GM18867 (cell line): ENCODE measurements around the gene CTSS.
"Not testable (repeated sequence)": the region's sequence is repeated elsewhere in the genome, so short reads cannot be mapped to it uniquely, and the experiment has no call there.

Experiments
- ATAC-seq: cut with Tn5 transposase; IDR thresholded peaks from one replicate; pipeline ENCODE4 v1.9.1; 2021; ENCODE audit warnings: mild to moderate bottlenecking, moderate library complexity; ENCODE audit not compliant: unreplicated experiment

Gene CTSS

GRCh38 chr1:150775931-150776505 is 10.4 kb upstream of the CTSS start:
- ATAC-seq, result not testable (repeated sequence)

DNA sequence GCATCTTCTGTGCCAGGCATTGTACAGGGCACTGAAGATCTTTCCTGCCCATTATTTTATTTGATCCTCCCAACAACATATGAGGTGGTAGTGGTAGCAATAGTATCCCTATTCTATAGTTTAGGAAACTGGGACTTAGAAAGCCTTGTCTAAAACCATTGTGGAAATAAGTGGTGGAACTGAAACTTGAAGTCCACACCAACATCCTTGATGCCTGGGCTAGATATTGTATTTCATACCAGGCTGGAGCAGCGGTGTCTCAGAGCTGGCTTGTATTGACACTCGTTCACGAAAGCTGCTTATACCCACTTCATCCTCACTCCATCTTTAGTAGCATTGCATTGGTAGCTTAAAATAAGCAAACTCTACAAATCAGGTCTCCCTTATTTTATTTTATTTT is 9.7 kb upstream of the CTSS start:
- ATAC-seq, result no peak

DNA sequence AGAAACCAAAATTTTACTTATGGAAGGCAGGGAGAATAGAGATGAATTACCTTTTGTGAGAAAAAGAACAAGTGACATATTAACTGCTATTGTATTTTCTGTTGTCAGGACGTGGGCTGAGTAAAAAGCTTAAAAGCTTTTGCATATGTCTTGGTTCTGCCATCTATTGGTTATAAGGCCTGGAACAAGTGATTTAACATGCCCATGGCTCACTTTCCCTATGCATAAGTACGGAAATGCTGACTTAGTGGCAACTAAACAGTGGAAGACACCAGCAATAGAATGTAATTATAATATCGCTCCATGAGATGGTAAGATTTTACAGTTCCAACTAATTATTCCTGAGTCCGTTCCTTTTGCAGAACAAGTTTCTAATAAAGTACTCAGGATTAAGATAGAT is 6.7 kb upstream of the CTSS start:
- no peak for ATAC-seq

DNA sequence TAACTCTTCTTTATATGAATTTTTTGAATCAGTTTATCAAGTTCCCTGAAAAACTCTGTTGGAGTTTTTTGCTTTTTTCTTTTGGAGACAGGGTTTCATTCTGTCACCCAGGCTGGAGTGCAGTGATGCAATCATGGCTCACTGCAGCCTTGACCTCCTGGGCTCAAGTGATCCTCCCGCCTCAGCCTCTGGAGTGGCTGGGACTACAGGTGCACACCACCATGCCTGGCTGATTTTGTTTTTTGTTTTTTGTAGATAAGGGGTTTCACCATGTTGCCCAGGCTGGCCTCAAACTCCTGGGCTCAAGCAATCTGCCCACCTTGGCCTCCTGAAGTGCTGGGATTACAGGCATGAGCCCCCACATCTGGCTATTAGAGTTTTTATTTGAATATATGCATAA is 2.1 kb upstream of the CTSS start:
- not testable (repeated sequence) for ATAC-seq

- ATAC-seq, result peak; percentile 15
Observed at GRCh38 chr1:150765977-150766301, 361 bp upstream of the CTSS start.

DNA sequence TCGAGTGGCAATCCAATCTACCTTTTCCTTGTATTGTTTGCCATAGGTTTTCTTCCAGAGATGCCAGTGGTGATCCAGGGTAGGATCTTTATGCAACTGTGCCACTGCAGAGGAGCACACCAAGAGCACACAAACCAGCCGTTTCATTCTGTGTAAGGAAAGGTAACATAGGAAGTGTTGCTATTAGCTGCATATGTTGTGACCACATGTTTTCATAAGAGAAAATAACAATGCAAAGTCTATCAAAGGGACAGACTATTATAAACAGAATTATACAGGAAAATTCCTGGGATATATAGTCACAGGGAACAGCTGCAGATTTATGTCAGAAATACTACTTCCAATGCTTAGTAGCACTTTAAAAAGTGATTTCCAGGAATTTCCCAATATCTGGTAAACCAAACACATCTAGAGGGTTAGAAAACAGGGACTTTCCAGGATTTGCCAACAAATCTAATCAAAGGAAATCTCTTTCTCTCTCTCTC is 919 bp downstream of the CTSS start:
- ATAC-seq, result peak; percentile 44

- ATAC-seq, result no peak
Observed at GRCh38 chr1:150763018-150763417, 2.6 kb downstream of the CTSS start.

- ATAC-seq, result no peak
Observed at GRCh38 chr1:150762552-150762951, 3.0 kb downstream of the CTSS start.

GRCh38 chr1:150761801-150762200 is 3.8 kb downstream of the CTSS start:
- no peak for ATAC-seq

- ATAC-seq, result no peak
Observed at GRCh38 chr1:150760013-150760412, 5.6 kb downstream of the CTSS start.

DNA sequence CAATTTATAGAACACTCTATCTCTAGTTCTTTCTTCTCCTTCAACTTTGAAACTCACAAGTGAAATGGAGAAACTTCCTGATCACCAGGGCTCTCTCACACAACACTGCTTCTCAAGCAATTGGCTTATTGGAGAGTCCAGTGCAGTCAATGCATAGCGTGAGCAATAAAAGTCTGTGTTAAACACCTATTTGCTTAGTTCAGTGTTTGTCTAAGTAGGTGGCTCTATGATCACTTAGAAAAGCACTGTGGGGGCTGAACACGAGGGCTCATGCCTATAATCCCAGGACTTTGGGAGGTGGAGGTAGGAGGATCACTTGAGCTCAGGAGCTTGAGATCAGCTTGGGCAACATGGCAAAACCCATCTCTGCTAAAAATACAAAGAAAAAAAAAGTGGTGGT is 12.2 kb downstream of the CTSS start:
- ATAC-seq, result no peak

GRCh38 chr1:150751443-150751842 is 14.1 kb downstream of the CTSS start:
- no peak for ATAC-seq

DNA sequence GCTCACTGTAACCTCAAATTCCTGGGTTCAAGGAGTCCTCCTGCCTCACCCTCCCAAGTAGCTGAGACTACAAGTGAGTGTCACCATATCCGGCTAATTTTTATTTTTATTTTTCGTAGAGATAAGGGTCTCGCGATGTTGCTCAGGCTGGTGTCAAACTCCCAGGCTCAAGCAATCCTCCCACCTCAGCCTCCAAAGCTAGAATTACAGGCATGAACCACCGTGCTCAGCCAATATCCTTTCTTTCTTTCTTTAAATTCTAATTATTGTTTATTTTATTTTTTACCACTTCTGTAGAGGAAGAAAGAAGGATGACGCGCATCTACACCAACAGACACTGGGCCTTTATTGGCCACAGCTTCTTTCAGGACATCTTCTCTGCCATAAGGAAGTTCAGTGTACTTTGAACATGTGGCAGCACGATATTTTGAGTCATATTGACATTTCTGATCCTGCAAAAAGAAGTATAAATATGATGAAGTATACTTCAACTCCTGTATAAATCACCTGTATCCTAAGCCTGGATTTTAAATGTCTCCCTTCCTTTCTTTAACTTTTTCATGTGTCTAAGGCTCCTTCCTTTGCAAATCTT is 15.8 kb downstream of the CTSS start:
- no peak for ATAC-seq

GRCh38 chr1:150748878-150749719 is 16.5 kb downstream of the CTSS start:
- no peak for ATAC-seq

DNA sequence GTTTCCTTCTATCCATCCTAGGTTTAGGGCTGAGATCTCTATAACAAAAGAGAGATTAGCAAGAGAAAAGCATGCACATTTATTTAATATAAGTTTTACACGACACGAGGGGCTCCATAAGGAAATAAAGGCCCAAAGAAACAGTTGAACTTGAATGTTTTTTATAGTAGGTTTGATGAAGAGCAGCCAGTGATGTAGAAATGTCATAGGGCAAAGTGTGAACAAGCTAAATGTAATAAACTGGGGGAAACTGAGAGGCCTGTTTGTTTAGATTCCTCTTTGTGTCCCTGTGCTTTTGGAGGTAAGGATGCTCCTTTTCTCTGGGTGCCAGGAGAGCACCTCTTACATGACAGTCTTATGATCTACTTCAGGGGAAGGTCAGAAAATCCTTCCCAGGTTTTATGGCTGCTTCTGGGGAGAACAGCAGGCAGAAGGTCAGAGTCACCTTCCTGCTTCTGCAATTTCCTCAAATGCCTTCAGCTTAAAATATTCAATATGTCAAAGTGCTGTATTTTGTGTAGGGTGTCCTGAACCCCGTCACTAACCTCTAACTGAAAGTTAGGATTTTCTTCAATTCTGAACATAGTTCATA is 35.4 kb downstream of the CTSS start:
- no peak for ATAC-seq

- ATAC-seq, result no peak
Observed at GRCh38 chr1:150724336-150724735, 41.2 kb downstream of the CTSS start.

DNA sequence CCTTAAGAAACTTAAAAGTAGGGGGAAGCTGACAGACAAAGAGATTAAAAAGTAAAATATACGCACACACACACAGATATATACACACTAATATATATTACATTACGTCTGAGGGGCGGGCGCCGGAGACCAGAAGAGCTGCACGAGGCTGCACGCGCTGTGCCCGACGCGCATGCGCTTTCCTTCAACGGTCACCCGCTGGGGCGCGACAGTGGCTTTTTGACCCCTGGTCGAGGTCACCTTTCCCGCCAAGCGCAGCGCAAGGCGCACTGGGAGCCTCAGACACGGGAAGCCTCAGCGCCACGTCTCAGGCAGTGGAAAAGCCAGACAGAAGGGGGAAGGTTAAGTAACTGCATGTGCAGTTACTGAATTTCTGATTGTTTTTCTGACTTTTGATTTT is 44.9 kb downstream of the CTSS start, which contains the start of gene HORMAD1:
Gene HORMAD1, minus strand, starts transcription at position 193 of the 400 bp plus-strand sequence. CDS start 1,390 bp downstream, outside the sequence.
- ATAC-seq, result no peak

DNA sequence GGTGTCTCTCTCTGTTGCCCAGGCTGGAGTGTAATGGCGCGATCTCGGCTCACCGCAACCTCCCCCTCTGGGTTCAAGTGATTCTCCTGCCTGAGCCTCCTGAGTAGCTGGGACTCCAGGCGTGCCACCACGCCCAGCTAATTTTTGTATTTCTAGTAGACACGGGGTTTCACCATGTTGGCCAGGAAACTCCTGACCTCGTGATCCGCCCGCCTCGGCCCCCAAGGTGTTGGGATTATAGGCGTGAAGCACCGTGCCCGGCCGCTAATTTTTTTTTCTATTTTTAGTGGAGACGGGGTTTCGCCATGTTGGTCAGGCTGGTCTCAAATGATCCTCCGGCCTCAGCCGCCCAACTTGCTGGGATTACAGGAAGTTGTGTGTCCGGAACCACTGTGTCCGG is 45.5 kb downstream of the CTSS start:
- ATAC-seq, result no peak

DNA sequence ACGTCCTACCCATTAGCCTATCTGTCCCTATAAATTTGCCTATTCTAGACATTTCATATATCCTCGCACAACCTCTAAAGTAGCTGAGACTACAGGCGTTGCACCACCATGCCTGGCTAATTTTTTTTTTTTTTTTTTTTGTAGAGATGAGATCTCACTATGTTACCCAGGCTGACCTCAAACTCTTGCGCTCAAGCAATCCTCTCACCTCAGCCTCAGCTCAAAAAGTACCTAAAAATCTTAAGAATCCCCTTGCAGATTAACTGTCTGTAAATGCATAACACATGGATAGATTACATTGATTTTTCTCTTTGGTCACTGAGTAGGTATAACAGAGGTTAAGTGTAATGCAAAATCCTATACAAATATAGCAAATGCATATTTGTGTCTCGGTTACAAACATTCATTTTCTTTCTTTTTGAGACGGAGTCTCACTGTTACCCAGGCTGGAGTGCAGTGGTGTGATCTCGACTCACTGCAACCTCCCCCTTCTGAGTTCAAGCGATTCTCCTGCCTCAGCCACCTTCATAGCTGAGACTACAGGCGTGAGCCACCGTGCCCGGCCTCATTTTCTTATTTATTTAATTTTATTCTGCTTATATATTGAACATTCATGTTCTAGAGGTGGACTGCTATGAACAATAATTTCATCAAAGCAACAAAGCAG is 47.2 kb downstream of the CTSS start:
- ATAC-seq, result no peak

DNA sequence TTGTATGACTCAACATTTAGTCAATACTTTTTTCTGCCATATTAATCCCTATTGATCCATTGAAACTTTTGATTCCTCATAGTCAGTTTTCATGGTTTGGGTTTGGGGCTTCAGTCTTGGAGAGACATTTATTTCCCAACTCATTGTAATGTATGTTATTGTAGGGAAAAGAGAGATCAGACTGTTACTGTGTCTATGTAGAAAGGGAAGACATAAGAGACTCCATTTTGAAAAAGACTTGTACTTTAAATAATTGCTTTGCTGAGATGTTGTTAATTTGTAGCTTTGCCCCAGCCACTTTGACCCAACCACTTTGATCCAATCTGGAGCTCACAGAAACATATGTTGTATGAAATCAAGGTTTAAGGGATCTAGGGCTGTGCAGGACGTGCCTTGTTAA is 56.5 kb downstream of the CTSS start:
- ATAC-seq, result not testable (repeated sequence)

GRCh38 chr1:150708595-150708994 is 57.0 kb downstream of the CTSS start:
- peak; percentile 63 for ATAC-seq
